IPS DF 4.7 (cell line): ENCODE data around the gene DHRS4.
"Not testable (repeated sequence)": the region's sequence is repeated elsewhere in the genome, so short reads cannot be mapped to it uniquely, and the experiment has no call there.

ENCODE experiments used
- DNase-seq: peaks from one replicate; pipeline ENCODE4 v3.0.0-alpha.2; 2013; ENCODE audit warnings: low spot score; ENCODE audit errors: extremely low read depth

The DHRS4 gene

DNA sequence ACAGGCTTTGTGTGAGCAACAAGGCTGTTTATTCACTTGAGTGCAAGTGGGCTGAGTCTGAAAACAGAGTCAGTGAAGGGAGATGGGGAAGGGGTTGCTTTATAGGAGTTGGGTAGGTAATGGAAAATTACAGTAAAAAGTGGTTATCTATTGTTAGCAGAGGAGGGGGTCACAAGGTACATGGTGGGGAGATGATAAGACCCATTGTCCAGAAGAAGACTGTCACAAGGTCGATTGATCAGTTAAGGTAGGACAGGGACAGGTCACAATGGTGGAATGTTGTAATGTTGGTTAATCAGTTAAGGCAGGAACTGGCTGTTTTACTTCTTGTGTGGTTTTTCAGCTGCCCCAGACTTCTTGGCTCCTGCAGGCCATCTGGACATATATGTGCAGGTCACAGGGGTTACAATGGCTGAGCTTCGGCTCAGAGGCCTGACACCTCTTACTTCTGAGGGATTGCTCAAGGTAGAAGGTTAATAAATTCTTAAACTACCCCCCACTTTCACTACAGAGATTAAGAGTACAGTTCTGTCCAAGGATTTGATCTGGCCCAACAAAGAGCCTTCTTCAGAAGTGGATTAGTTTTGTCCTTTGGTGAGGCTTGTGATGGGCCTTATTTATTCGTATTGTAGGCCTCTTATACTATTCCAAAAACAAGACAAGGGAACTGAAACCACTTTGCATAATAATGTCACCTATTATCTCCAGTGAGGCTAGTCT lies 13.8 kb upstream of the DHRS4 start:
- DNase-seq = no peak

DNA sequence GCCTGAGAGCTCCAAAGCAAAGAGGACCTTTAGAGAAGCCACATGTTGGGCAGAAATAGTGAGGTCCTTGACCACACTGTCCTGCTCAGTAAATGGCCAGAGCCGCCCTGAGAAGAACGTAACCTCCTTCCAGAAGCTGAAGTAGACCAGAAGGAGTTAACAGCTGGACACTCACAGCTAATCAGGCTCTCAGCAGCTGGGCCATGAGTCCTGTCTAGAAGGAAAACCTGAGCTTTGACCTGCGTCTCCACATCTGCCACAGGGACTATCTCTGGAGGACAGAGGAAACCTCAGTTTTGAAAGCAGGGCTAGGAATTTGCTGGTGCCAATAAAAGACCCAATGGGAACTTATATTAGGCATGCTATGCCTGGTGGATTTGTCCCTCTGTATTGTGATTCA lies 12.3 kb upstream of the DHRS4 start:
- no peak for DNase-seq

DNA sequence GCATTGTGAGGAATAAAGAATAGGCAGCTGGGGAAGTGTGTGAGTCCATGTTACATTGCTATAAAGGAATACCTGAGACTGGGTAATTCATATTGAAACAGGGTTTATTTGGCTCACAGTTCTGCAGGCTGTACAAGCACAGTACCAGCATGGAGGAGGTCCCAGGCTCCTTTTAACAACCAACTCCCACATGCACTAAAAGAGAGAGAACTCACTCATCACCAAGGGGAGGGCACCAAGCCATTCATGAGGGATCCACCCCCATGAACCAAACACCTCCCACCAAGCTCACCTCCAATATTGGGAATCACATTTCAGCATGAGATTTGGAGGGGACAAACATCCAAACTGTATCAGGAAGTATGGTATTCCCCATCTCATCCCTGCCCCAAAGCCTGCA lies 11.9 kb upstream of the DHRS4 start:
- no peak for DNase-seq

DNA sequence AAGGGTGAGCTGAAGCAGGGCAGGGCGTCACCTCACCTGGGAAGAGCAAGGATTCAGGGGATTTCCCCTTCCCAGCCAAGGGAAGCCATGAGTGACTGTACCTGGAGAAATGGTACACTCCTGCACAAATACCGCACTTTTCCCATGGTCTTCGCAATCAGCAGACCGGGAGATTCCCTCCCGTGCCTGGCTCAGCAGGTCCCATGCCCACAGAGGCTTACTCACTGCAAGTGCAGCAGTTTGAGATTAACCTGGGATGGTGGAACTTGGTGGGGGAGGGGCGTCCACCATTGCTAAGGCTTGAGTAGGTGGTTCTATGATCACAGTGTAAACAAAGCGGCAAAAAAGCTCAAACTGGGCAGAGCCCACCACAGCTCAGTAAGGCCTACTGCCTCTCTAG lies 11.0 kb upstream of the DHRS4 start:
- DNase-seq = no peak

DNA sequence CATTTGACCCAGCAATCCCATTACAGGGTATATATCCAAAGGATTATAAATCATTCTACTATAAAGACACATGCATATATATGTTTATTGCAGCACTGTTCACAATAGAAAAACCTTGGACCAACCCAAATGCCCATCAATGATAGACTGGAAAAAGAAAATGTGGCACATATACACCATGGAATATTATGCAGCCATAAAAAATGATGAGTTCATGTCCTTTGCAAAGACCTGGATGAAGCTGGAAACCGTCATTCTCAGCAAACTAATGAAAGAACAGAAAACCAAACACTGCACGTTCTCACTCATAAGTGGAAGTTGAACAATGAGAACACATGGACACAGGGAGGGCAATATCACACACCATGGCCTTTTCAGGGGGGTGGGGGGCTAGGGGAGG lies 4.5 kb upstream of the DHRS4 start:
- DNase-seq = not testable (repeated sequence)

DNA sequence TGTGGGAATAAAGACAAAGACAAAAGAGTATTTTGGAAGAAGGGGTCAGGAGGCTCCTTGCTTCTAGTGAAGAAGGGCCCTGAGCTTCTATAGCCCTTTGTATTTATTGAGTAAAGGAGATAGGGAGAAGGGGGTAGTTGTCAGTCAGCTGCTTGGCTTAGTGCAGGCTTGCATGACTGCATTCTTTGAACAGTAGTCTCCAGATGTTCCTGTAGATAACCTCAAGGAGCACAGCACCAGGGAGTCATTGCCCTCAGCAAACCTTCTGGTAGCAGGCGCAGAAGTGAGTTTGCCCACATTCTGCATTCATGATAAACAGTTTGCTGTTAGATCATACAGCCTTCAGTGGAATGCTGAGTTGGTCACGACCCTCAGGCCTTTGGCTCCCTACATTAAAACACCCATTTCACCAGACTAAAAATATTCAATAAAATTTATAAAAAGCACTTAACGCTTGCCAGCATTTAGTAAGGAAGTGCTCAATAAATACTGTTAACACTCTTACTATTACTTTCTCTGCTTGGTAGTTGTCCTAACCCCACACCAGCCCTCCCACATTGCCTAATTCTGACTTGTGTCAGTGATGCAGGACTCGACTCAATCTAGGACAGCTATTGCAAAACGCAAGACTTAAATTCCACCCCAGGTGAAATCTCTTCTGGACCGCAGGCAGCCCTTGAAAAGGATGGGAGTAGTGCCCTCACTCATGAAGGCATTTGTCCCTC lies 3.0 kb upstream of the DHRS4 start:
- no peak for DNase-seq

DNA sequence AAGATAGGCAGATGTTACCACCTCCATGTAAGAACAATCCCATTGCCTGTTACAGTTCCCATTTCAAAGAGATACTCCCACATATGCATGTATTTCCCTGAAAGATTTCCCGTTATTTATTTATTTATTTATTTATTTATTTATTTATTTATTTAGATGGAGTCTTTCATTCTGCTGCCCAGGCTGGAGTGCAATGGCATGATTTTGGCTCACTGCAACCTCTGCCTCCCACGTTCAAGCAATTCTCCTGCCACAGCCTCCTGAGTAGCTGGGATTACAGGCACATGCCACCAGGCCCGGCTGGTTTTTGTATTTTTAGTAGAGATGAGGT lies 2.5 kb upstream of the DHRS4 start:
- not testable (repeated sequence) for DNase-seq

DNA sequence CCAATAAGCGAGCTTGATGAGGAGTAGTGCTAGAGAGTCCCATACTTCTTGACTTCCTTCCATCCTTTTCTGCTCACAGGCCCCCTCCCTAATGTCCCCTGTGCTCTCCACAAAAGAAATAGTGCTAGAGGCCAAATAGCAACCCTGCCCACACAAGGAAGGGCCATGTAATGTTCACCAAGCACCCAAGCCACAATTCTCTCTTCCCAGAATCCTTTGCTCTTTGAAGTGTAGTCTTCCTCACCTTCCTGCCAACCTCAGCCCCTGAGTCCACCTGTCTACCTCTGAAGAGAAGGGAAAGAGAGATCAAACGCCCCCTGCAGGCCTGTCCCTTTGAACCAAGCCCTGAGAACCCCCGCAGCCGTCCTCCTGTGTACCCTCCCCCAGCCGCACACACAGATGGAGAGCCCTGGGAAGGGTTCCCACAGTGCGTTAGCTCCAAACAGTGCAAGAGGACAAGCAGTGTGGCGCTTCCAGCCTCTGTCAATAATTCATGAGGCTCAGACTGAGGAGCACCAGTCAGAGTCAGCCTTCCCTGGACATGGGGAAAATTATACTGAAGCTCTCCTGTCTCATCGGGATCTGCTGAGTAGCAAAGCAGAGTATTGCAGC lies 1.9 kb upstream of the DHRS4 start:
- DNase-seq = no peak

DNA sequence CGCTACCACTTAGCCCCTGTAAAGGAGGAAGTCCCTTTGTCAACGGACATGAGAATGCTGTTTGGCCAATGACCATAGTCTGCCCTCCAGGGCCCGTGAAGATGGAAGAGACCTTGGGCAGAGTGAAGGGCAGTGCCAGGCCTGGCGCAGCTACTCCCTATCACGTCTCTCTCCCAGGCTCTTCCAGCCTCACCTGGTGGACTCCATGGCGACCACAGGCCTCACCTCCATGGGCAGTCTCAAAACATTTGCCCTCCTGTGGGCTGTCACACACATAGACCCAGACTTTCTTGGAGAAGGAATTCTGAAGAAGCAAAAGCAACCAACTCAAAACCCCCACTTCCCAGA lies 480 bp upstream of the DHRS4 start:
- DNase-seq = not testable (repeated sequence)

DNA sequence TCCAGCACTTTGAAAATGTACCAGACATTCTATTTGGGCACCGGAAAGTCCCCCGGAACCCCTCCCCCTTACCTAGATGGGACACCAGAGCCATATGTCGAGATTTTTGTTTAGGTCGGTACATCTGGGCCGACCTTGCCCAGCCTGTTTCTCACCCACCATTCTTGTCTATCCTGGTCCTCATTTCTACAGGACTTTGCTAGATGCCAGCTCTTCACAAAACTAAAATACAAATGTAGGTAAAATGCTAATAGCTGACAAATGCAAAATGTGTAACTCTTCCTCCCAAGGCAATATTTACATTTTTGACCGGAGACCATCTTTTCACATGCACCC lies 677 bp downstream of the DHRS4 start:
- not testable (repeated sequence) for DNase-seq

DNA sequence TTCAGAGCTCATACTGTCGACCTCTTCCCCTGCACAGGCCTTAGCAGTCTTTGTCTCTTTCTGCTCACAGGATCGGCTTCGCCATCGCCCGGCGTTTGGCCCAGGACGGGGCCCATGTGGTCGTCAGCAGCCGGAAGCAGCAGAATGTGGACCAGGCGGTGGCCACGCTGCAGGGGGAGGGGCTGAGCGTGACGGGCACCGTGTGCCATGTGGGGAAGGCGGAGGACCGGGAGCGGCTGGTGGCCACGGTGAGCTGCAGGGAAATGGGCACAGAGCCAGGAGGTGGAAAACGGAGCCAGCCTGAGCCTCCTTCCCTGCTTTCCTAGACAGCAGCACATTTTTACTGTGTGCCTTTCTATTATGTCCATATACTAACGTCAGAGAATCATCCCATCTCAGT lies 1.4 kb downstream of the DHRS4 start:
- DNase-seq = not testable (repeated sequence)

DNA sequence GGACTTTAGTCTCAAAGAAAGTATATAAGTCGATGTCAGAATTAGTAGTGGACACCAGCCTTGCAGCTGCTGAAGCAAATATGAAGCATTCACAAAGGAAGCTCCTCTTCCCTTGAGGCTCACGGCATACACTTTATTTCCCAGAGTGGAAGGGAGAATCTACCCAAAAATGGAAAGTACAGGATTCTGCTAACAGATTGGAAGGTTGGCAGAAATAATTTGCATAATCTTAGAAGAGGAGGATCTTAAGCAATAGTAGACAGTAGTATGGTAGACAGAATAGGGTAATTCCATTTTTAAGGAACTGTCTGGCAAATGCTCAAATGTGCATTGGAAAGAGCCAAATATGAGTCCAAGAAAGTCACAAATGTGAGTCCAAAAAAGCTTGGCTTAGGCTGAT lies 2.2 kb downstream of the DHRS4 start:
- DNase-seq = not testable (repeated sequence)

DNA sequence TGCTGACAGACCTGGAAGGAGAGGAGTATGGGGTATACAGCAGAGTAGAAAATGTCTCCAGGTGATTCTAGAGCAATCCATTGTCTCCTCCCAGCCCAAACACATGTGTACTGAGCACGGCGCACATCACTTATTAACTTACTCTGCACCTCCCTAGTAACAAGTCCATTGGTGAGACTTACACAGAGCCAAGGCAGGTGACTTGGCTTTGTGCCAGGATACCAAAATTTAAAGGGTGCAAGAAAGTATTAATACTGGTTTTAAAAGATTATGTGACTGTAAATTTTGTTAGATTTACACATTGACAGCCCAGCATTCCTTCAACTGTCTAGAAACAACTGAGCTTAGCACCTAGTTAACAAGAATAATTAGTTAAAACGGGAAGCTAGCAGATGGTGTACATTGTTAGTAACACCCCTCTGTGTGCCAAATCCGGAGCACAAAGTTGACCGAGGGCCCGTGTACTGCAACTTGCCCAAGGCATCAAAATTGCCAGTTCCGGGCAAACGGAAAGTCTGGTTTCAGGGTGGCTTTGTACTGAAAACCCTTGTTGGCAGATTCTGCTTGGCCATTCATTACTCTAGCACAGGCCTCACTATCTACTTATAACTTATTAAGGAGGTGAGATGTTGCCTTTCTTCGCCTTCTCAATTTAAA lies 4.5 kb downstream of the DHRS4 start:
- not testable (repeated sequence) for DNase-seq

DNA sequence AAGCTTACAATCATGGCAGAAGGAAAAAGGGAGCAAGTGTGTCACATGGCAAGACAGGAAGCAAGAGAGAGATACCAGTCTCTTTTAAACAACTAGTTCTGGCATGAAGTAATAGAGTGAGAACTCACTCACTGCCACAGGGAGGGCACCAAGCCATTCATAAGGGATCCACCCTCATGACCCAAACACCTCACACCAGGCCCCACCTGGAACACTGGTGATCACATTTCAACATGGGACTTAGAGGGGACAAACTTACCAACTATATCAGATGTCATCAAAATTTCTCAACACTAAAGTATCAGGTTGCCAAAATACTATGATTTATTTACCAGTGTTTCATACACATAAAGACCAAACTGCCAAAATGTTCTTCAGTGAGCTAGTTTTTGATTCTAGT lies 7.3 kb downstream of the DHRS4 start:
- not testable (repeated sequence) for DNase-seq

DNA sequence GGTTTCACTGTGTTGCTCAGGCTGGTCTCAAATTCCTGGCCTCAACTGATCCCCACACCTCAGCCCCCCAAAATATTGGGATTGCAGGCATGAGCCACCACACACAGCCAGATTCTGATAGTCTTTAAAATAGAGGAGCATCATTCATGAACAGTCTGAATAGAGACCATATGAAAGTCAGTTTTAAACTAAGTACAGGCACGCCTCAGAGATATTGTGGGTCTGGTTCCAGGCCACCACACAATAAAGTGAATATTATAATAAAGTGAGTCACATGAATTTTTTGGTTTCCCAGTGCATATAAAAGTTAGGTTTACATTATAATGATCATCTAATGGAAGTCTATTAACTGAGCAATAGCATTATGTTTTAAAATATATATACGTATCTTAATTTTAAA lies 8.1 kb downstream of the DHRS4 start:
- not testable (repeated sequence) for DNase-seq

DNA sequence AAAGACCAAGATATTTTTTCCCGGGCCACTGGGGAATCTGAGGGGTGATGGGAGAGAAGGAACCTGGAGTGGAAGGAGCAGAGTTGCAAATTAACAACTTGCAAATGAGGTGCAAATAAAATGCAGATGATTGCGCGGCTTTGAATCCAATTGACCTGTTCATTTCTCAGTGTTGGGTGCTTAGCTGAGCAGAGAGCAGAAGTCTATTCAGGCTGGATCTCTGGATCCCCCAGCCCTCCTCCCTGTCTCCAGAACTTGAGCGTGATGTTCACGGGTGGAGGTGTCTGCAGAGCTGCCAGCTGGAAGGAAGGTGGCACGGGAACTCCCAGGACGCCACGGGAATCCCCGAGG lies 15.5 kb downstream of the DHRS4 start:
- not testable (repeated sequence) for DNase-seq

DNA sequence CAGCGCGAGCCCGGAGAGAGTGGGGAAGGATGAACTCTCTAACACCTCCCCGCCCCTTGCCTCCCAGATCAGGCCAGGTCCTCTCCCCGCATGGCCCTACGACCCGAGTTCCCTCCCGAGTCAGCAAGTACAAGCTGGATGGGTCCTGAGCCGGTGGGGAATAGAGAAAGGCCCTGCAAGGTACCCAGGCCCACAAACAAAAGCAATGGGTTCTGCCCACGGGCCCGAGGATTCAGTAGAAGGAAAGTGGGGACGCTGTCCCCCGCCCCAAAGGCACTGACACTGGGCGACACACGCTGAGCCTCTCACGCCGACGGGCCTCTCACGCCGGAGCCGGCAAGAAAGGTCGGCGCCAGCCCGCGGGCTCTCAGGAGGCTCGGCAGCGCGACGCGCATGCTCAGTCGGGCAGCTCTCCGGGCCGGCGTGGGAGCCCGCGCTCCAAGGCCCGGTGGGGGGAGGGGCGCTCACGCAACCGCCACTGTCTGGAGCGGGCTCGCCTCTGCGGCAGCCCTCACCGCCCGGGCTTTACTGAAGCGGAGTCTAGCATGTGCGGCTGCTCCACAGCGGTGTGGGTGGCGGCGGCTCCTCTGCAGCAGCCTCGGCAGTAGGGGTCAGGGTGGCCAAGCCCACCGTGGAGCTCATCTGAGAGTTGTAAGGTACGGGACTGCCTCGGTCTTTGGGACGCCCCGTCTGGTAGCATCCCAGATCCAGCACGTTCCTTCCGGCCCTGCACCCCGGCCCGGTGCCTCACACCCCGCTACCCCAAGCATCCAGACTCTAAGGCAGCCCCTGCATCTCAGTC lies 16.1 kb downstream of the DHRS4 start:
- not testable (repeated sequence) for DNase-seq

DNA sequence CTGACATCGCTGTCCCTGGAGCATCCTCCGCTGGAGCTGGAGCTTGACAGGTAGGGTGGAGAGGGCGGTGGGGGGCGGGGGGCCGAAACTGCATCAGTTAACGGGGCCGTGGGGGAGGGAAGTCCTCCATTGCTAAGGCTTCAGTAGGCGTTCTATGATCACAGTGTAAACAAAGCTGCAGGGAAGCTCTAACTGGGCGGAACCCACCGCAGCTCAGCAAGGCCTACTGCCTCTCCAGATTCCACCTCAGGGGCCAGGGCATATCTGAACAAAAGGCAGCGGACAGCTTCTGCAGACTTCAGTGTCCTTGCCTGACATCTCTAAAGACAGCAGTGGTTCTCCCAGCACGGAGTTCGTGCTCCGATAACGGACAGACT lies 16.7 kb downstream of the DHRS4 start:
- not testable (repeated sequence) for DNase-seq

DNA sequence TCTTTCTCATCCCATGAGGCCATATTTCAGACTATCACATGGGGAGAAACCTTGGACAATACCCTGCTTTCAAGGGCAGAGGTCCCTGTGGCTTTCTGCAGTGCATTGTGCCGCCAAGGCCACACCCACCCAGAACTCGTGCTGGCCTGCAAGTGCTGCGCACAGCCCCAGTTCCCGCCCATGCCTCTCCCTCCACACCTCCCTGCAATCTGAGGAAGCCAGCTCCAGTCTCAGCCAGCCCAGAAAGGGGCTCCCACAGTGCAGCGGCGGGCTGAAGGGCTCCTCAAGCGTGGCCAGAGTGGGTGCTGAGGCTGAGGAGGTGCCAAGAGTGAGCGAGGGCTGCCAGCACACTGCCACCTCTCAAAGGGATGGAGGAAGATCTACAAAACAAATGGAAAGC lies 19.6 kb downstream of the DHRS4 start:
- not testable (repeated sequence) for DNase-seq

DNA sequence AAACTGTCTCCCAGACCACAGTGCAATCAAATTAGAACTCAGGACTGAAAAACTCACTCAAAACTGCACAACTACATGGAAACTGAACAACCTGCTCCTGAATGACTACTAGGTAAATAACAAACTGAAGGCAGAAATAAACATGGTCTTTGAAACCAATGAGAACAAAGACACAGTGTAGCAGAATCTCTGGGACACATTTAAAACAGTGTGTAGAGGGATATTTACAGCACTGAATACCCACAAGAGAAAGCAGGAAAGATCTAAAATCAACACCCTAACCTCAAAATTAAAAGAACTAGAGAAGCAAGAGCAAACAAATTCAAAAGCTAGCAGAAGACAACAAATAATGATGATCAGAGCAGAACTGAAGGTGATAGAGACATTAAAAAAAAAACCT lies 20.5 kb downstream of the DHRS4 start:
- not testable (repeated sequence) for DNase-seq

DNA sequence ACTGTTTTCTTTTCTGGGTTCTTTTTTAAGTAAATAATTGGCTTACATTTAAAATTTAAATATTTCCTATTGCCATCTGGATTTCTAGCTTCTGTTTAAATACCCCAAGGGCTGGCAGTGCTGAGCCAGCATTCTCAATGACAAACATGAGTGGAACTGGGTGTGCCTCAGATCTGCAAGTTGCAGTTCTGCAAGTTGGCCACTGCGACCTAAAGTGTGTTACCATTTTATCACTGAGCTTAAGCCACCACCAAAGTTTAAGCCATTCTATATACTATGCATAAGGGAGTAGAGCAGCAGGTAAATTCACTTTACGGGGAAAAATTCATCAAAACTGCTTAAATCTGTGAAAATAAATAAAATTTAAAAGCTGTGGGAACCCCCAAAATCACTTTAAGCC lies 23.6 kb downstream of the DHRS4 start:
- DNase-seq = not testable (repeated sequence)
